ENCODE data around the gene PLXNB3. TPM values are rescaled to one million over a fixed set of nuclear protein-coding genes. Genes with fewer than 3 reads are reported as not detected.
"Not testable (repeated sequence)": the region's sequence is repeated elsewhere in the genome, so short reads cannot be mapped to it uniquely, and the experiment has no call there.

The PLXNB3 gene
- 13.8 and 14.3 TPM in 2 replicates for total RNA-seq (2014; rRNA removed; shearing (Covaris generic))

GRCh38 chrX:153763989-153764755 is at the start of gene PLXNB3:
PLXNB3 (plus strand) TSS chrX:153764249; CDS start chrX:153765536, 1,287 bp downstream.
- DNase-seq (ENCODE audit: low spot score), result peak; percentile 80

- DNase-seq (ENCODE audit: low spot score), result no peak
Measured at GRCh38 chrX:153714256-153714655, 49.8 kb upstream of the PLXNB3 start.

GRCh38 chrX:153717445-153717844 is 46.6 kb upstream of the PLXNB3 start:
- no peak for DNase-seq (ENCODE audit: low spot score)

GRCh38 chrX:153719238-153719637 is 44.8 kb upstream of the PLXNB3 start:
- DNase-seq (ENCODE audit: low spot score), result no peak

- DNase-seq (ENCODE audit: low spot score), result no peak
Measured at GRCh38 chrX:153719701-153720100, 44.3 kb upstream of the PLXNB3 start.

GRCh38 chrX:153722704-153723350 is 41.2 kb upstream of the PLXNB3 start:
- no peak for DNase-seq (ENCODE audit: low spot score)

- peak; percentile 45 for DNase-seq (ENCODE audit: low spot score)
Measured at GRCh38 chrX:153723351-153724251, 40.4 kb upstream of the PLXNB3 start.

- peak; percentile 85 for DNase-seq (ENCODE audit: low spot score)
Measured at GRCh38 chrX:153724252-153725038, 39.6 kb upstream of the PLXNB3 start, which contains the start of the genes ABCD1 and BCAP31. ABCD1 (plus strand) TSS chrX:153724856; CDS start chrX:153725267, 411 bp downstream. BCAP31 (minus strand) TSS chrX:153724387; CDS start chrX:153723244, 1,143 bp downstream.

- DNase-seq (ENCODE audit: low spot score), result no peak
Measured at GRCh38 chrX:153725039-153725831, 38.8 kb upstream of the PLXNB3 start.

GRCh38 chrX:153725832-153726285 is 38.2 kb upstream of the PLXNB3 start:
- DNase-seq (ENCODE audit: low spot score), result no peak

GRCh38 chrX:153726286-153727122 is 37.5 kb upstream of the PLXNB3 start:
- peak; percentile 82 for DNase-seq (ENCODE audit: low spot score)

- DNase-seq (ENCODE audit: low spot score), result peak; percentile 62
Measured at GRCh38 chrX:153727123-153727931, 36.7 kb upstream of the PLXNB3 start.

GRCh38 chrX:153728095-153728494 is 36.0 kb upstream of the PLXNB3 start:
- no peak for DNase-seq (ENCODE audit: low spot score)

- DNase-seq (ENCODE audit: low spot score), result no peak
Measured at GRCh38 chrX:153728951-153729631, 35.0 kb upstream of the PLXNB3 start.

- DNase-seq (ENCODE audit: low spot score), result not testable (repeated sequence)
Measured at GRCh38 chrX:153730115-153730514, 33.9 kb upstream of the PLXNB3 start.

GRCh38 chrX:153731117-153731844 is 32.8 kb upstream of the PLXNB3 start:
- no peak for DNase-seq (ENCODE audit: low spot score)

- DNase-seq (ENCODE audit: low spot score), result no peak
Measured at GRCh38 chrX:153731845-153732215, 32.2 kb upstream of the PLXNB3 start.

Data from A172 (cell line).